Measurements from ENCODE around the gene COA1. TPM values are rescaled to one million over a fixed set of nuclear protein-coding genes. Genes with fewer than 3 reads are reported as not detected.
A peak's percentile ranks its signal among the peaks of the same experiment; 100 is the strongest.

COA1 gene
- total RNA-seq, 2 experiments from 2014 or later = 76.9 to 77.1 TPM

DNA sequence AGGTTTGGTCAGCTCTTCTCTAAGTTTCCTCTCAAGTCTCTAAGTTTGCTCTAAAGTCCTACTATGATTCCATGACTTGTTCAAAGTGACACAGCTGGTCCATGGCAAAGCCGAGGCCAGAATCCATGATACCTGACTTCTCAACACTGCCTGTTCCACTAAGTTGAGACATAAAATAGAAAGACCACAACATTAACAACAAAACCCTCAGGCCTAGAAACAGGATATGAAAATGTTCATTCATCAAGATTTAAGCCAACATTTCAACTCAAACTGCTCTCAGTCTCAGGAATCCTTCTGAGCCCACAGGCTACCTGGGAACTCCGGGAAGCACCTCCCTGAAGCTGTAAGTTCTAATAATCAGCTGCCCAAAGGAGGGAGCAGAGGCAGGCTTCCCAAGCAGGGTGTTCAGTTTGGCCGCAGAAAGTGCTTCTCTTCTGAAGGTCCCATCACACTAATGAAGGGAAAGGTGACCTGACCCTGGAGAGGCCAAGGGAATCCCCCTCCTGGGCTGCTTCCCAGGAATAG lies 83.6 kb downstream of the COA1 start:
- H3K4me3 Mint-ChIP-seq = no peak overlapping the region
- intact Hi-C loops (cut with DNase I, micrococcal nuclease) = no loop called here
- CTCF ChIA-PET = interaction anchor here (0.5 to 7.5 kb wide), 5 partner anchors 12 to 63 kb away, joined by 3 to 60 read pairs (median 5); partner anchors contain the start of gene STK17A
- POLR2A ChIA-PET = interaction anchor here (1.2 kb wide), 1 partner anchor 51 kb away, joined by 7 read pairs; no protein-coding TSS in a partner anchor
- DNase-seq = no peak
- peaks cover 58% of the 10 kb centered on the region for H3K36me3 Mint-ChIP-seq (ENCODE audit: low read depth)
- no peaks in the 10 kb centered on the region for H3K9me3 Mint-ChIP-seq (ENCODE audit: low read depth)
- H3K27me3 Mint-ChIP-seq = no peaks in the 10 kb centered on the region
- H3K27ac Mint-ChIP-seq = peak overlapping the region; percentile 79
- ATAC-seq = no peak
- peaks cover 92% of the 10 kb centered on the region for H3K4me1 Mint-ChIP-seq

DNA sequence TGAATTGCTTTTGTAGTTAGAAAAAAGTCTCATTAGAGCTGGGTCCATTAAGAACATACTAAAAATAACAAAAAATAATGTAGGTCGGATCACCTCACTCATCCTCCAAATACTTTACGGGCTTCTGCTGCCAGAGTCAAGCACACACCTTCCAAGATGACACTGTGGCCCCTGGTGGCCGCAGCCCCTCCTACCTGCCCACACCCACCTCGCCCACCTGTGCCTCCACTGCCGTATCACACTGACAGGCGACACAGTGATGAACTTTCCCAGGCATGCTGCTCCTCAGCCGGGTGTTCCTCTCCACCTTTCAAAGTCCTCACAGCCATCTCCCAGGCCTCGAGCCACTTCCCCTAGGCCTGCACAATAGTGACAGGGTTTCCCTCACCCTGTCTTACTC lies 85.5 kb downstream of the COA1 start:
- intact Hi-C loops (cut with DNase I, micrococcal nuclease) = no loop called here
- DNase-seq (no peak), ATAC-seq (no peak)
- ChIA-PET POLR2A (interaction anchor here (0.7 kb wide), 1 partner anchor 56 kb away, joined by 4 read pairs; no protein-coding TSS in a partner anchor), CTCF (interaction anchor here (0.6 to 7.5 kb wide), 6 partner anchors 9 to 90 kb away, joined by 3 to 60 read pairs (median 4); partner anchors contain the start of gene STK17A)
- H3K9me3 Mint-ChIP-seq (ENCODE audit: low read depth) = no peaks in the 10 kb centered on the region
- H3K4me1 Mint-ChIP-seq = peaks cover 94% of the 10 kb centered on the region
- peak overlapping the region; percentile 73 for H3K27ac Mint-ChIP-seq
- H3K36me3 Mint-ChIP-seq (ENCODE audit: low read depth) = peaks cover 76% of the 10 kb centered on the region
- no peak overlapping the region for H3K4me3 Mint-ChIP-seq
- H3K27me3 Mint-ChIP-seq = no peaks in the 10 kb centered on the region

DNA sequence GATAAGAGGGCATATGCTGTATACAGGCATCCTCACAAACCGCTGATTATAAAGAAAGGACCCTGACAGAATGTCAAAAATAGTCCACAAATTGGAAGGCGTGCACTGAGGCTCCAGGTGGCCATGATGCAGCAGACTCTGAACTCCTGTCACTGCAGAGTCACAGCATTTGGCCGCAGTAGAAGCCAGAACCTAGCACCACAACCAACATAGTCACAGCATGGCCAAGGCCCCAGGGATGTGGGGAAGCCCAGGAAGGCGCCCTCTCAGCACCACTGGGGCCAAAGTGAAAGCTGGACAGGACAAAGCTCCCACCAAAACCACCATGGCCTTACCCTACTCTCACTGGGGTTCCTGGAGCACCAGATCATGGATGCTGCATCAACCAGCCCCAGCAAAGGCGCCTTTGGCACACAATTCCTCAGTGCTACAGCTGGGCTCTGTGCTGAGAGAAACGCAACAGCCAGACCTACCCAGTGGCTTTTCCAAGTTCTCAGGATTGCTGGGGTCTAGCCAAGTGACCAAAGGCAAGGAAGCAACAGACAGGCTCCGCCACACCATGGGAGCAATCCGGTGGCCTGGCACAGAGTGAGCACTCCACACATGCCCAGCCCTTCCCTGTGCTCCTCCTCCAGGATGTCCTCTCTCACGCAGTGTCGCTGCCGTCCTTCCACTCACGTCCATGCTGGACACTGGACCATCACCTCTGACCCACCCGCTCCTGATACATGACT lies 86.3 kb downstream of the COA1 start:
- peak overlapping the region; percentile 73 for H3K27ac Mint-ChIP-seq
- H3K4me3 Mint-ChIP-seq = no peak overlapping the region
- no peaks in the 10 kb centered on the region for H3K9me3 Mint-ChIP-seq (ENCODE audit: low read depth)
- peaks cover 92% of the 10 kb centered on the region for H3K4me1 Mint-ChIP-seq
- ChIA-PET POLR2A (no interaction called here), CTCF (interaction anchor here (1.1 to 5.9 kb wide), 2 partner anchors 8 to 57 kb away, joined by 3 to 23 read pairs; no protein-coding TSS in a partner anchor)
- intact Hi-C loops (cut with DNase I, micrococcal nuclease) = no loop called here
- no peak for DNase-seq
- no peaks in the 10 kb centered on the region for H3K27me3 Mint-ChIP-seq
- H3K36me3 Mint-ChIP-seq (ENCODE audit: low read depth) = peaks cover 79% of the 10 kb centered on the region
- ATAC-seq = no peak

DNA sequence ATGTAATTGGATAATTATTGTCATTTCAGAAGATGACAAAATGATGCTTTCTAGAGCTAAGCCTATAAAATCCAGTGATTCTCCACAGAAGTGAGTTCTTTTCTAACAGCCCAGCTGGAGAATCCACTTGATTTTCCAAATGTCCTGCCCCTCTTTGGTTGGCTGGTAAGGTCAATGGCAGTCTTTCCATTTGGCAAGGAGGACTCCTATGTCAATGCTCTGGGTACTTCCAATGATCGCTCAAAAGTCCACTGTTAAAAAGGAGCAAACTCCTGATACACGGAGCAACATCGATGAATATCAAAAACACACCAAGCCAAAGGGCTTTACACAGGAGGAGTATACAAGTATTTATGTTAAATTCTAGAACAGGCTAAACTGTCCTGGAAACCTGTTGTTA lies 88.6 kb downstream of the COA1 start:
- H3K36me3 Mint-ChIP-seq (ENCODE audit: low read depth) = peaks cover 81% of the 10 kb centered on the region
- no peak for DNase-seq
- ChIA-PET CTCF (interaction anchor here (0.6 to 5.9 kb wide), 7 partner anchors 7 to 198 kb away, joined by 3 to 23 read pairs (median 6); partner anchors contain the start of gene STK17A), POLR2A (interaction anchor here (1.1 to 1.3 kb wide), 2 partner anchors 12 to 95 kb away, joined by 3 to 4 read pairs; no protein-coding TSS in a partner anchor)
- no peak for ATAC-seq
- intact Hi-C loops (cut with DNase I, micrococcal nuclease) = no loop called here
- peaks cover 92% of the 10 kb centered on the region for H3K4me1 Mint-ChIP-seq
- H3K27ac Mint-ChIP-seq = peak overlapping the region; percentile 76
- H3K27me3 Mint-ChIP-seq = no peaks in the 10 kb centered on the region
- no peaks in the 10 kb centered on the region for H3K9me3 Mint-ChIP-seq (ENCODE audit: low read depth)
- no peak overlapping the region for H3K4me3 Mint-ChIP-seq

DNA sequence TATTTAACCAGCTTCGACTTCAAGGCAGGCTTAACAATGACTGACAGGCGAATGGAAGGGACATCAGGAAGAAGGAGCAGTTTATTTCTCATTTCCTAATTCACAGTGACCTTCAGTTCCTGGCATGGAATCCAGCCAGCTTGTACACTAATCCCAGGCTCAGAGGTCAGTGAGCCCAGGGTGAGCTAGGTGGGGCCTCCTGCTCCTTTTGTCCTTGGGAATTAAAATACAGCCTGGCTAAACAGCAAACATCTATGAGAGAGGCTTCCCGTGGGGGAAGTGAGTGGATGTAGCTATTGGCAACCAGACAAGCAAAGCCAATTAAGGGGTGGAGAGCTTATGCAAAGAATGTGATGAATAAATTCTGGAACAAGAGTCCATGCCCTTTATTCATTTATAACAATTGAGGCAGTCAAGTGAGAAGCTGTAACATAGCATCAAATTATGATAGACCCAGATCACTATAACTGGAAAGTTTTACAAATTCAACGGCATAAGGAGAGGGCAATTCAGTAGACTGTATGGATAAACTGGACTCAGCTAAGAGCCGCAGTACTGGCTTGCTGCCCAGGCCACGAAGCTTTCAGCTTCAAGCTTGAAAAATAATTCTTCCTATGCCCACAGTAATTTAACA lies 89.3 kb downstream of the COA1 start:
- POLR2A ChIA-PET = interaction anchor here (1.1 to 1.3 kb wide), 2 partner anchors 11 to 96 kb away, joined by 3 to 4 read pairs; no protein-coding TSS in a partner anchor
- Mint-ChIP-seq H3K27me3 (no peaks in the 10 kb centered on the region), H3K27ac (peak overlapping the region; percentile 76)

DNA sequence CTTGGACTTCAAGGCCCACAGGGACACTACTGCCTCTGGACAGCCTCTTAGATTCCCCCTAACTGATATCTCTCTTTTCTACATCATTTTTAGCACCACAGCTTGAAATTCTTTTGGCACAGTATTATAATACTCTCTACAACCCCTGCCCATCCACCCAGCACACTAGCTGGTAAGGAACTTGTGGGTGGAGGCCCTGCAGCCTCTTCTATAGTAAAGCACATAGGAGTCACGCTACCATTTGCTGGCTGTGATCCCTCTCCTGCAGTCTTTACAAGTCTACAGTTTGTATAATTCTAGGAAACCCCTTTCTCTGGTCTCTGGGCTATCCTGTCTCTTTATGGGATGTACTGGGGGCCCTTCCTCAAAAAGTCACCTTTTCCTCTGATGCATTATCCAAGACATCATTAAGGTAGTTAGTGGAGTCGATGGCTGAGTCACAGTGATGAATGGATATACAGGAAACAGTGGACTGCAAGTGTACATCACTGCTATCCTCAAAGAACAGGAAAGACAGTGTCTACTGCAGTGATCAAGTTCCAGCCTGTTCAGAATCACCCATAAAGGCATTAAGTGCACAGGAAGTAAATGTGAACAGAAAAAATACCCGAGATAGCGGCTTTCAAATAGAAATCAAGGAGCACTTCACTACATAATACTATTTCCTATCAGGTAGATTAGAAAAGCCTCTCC lies 92.1 kb downstream of the COA1 start:
- H3K36me3 Mint-ChIP-seq (ENCODE audit: low read depth) = peaks cover 84% of the 10 kb centered on the region
- DNase-seq = peak; percentile 35
- H3K27ac Mint-ChIP-seq = peak overlapping the region; percentile 91
- H3K27me3 Mint-ChIP-seq = no peaks in the 10 kb centered on the region
- ChIA-PET CTCF (interaction anchor here (1.6 to 5.9 kb wide), 2 partner anchors 7 to 63 kb away, joined by 4 to 23 read pairs; no protein-coding TSS in a partner anchor), POLR2A (no interaction called here)
- no peaks in the 10 kb centered on the region for H3K9me3 Mint-ChIP-seq (ENCODE audit: low read depth)
- peaks cover 88% of the 10 kb centered on the region for H3K4me1 Mint-ChIP-seq
- intact Hi-C loops (cut with DNase I, micrococcal nuclease) = loop anchor here in 1 of 2 experiments (2.0 kb wide), 1 partner anchor 14 kb away; no protein-coding TSS in a partner anchor
- ATAC-seq = peak; percentile 87
- peak overlapping the region; percentile 16 for H3K4me3 Mint-ChIP-seq

More for the DNA sequence above, 89.3 kb downstream of the COA1 start:
- Mint-ChIP-seq H3K4me3 (no peak overlapping the region), H3K9me3 (ENCODE audit: low read depth) (no peaks in the 10 kb centered on the region), H3K36me3 (ENCODE audit: low read depth) (peaks cover 81% of the 10 kb centered on the region), H3K4me1 (peaks cover 90% of the 10 kb centered on the region)
- no peak for ATAC-seq
- DNase-seq = no peak
- CTCF ChIA-PET = interaction anchor here (0.6 to 5.9 kb wide), 9 partner anchors 8 to 199 kb away, joined by 3 to 23 read pairs (median 6); partner anchors contain the start of gene STK17A
- intact Hi-C loops (cut with DNase I, micrococcal nuclease) = no loop called here

DNA sequence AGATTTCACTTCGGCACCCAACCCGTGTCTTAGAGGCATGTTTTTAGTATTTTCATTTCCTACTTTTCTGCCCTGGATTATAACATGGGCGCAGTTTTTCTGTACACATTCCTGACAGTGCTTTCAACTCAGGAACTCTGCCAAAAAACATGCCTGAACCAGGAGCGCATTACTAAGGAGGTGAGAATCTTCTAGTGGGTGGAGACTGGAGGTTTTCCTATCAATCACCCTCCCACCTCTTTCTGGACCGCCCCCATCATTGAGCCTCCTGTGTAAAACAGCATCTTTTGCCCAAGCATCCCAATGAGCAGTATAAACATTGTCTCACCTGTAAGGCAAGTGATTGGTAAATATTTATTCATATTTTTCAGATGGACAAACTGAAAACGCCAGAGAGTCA lies 93.2 kb downstream of the COA1 start:
- Mint-ChIP-seq H3K4me3 (no peak overlapping the region), H3K4me1 (peaks cover 91% of the 10 kb centered on the region), H3K27me3 (no peaks in the 10 kb centered on the region), H3K27ac (peak overlapping the region; percentile 91), H3K36me3 (ENCODE audit: low read depth) (peaks cover 92% of the 10 kb centered on the region), H3K9me3 (ENCODE audit: low read depth) (no peaks in the 10 kb centered on the region)
- POLR2A ChIA-PET = no interaction called here
- ATAC-seq (no peak), DNase-seq (no peak)
- CTCF ChIA-PET = interaction anchor here (1.0 kb wide), 2 partner anchors 11 to 53 kb away, joined by 3 to 4 read pairs; partner anchors contain the start of gene STK17A
- intact Hi-C loops (cut with DNase I, micrococcal nuclease) = loop anchor here in 1 of 2 experiments (2.0 kb wide), 1 partner anchor 13 kb away; no protein-coding TSS in a partner anchor

DNA sequence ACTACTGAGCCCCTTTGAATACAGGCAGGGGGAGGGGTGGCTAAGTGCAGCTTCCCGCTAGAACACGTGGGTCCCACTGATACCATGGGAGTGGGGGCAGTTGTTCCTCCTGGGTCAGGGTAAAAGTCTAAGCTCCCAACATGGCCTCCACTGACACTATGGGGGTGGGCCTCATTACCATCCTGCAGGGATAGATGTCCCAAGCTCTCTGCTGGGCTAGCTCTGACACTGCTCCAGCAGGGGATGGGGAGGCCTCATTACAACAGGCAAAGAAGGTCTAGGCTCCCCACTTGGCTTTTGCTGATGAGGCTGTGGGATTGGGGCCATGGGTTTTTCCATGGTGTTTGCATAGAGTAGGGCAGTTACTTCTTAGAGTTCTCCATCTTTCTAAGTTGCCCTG lies 94.9 kb downstream of the COA1 start:
- H3K4me3 Mint-ChIP-seq = no peak overlapping the region
- ATAC-seq (no peak), DNase-seq (no peak)
- peak overlapping the region; percentile 79 for H3K27ac Mint-ChIP-seq
- intact Hi-C loops (cut with DNase I, micrococcal nuclease) = no loop called here
- no peaks in the 10 kb centered on the region for H3K9me3 Mint-ChIP-seq (ENCODE audit: low read depth)
- CTCF ChIA-PET = interaction anchor here (0.9 to 3.3 kb wide), 4 partner anchors 9 to 201 kb away, joined by 3 to 13 read pairs (median 4); partner anchors contain the start of gene STK17A
- H3K4me1 Mint-ChIP-seq = peaks cover 88% of the 10 kb centered on the region
- POLR2A ChIA-PET = no interaction called here
- H3K36me3 Mint-ChIP-seq (ENCODE audit: low read depth) = peaks cover 83% of the 10 kb centered on the region
- no peaks in the 10 kb centered on the region for H3K27me3 Mint-ChIP-seq

DNA sequence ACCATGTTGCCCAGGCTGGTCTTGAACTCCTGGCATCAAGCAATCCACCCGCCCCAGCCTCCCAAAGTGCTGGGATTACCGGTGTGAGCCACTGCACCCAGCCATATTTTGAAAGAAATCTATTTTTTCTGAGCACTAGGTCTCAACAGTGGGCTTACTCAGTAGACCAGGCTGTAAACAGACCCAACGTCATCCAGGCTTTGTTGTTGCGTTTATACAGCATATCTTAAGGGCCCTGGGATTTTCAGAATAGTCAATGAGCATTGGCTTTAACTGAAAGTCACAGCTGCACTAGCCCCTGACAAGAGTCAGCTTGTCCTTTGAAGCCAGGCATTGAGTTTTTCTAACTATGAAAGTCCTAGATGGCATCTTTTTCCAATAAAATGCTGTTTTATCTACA lies 96.6 kb downstream of the COA1 start:
- ATAC-seq (no peak), DNase-seq (no peak)
- no peaks in the 10 kb centered on the region for H3K27me3 Mint-ChIP-seq
- CTCF ChIA-PET = interaction anchor here (1.0 to 3.3 kb wide), 4 partner anchors 50 to 202 kb away, joined by 4 to 13 read pairs (median 6); partner anchors contain the start of gene STK17A
- no peaks in the 10 kb centered on the region for H3K9me3 Mint-ChIP-seq (ENCODE audit: low read depth)
- H3K27ac Mint-ChIP-seq = peak overlapping the region; percentile 79
- POLR2A ChIA-PET = no interaction called here
- H3K4me1 Mint-ChIP-seq = peaks cover 91% of the 10 kb centered on the region
- intact Hi-C loops (cut with DNase I, micrococcal nuclease) = no loop called here
- H3K4me3 Mint-ChIP-seq = no peak overlapping the region
- peaks cover 87% of the 10 kb centered on the region for H3K36me3 Mint-ChIP-seq (ENCODE audit: low read depth)

DNA sequence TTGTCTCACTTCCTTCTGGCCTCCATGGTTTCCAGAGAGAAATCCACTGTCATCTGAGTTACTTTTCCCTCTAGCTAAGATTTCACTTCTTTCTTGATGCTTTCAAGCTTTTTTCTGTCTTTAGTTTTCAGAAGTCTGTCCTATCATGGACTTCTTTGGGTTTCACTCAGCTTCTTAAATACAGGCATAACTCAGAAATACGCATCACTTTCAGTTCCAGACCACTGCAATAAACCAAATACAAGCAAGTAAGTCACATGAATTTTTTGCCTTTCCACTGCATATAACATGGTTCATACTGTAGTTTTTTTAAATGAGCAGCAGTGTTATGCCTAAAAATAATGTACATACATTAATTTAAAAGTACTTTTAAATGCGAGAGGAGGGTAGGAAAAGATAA lies 97.8 kb downstream of the COA1 start:
- ChIA-PET CTCF (interaction anchor here (0.8 to 3.3 kb wide), 4 partner anchors 11 to 69 kb away, joined by 3 to 13 read pairs (median 4); partner anchors contain the start of gene STK17A), POLR2A (interaction anchor here (0.9 kb wide), 1 partner anchor 47 kb away, joined by 3 read pairs; no protein-coding TSS in a partner anchor)
- Mint-ChIP-seq H3K27me3 (no peaks in the 10 kb centered on the region), H3K4me3 (no peak overlapping the region), H3K9me3 (ENCODE audit: low read depth) (no peaks in the 10 kb centered on the region), H3K36me3 (ENCODE audit: low read depth) (peaks cover 84% of the 10 kb centered on the region), H3K4me1 (peaks cover 90% of the 10 kb centered on the region), H3K27ac (peak overlapping the region; percentile 79)
- DNase-seq = no peak
- ATAC-seq = peak; percentile 70
- intact Hi-C loops (cut with DNase I, micrococcal nuclease) = loop anchor here in 1 of 2 experiments (1.0 kb wide), 1 partner anchor 38 kb away; no protein-coding TSS in a partner anchor

Data from activated CD4-positive, alpha-beta T cell treated with anti-CD3 and anti-CD28 coated beads for 36 hours (primary cell).